ENCODE measurements around the gene ACOT6. TPM values are rescaled to one million over a fixed set of nuclear protein-coding genes. Genes with fewer than 3 reads are reported as not detected.

ACOT6 gene
- total and polyA plus RNA-seq, 2 donors (not counting 3 experiments of a cell fraction or from before 2014, with no cell fraction given): not detected

DNA sequence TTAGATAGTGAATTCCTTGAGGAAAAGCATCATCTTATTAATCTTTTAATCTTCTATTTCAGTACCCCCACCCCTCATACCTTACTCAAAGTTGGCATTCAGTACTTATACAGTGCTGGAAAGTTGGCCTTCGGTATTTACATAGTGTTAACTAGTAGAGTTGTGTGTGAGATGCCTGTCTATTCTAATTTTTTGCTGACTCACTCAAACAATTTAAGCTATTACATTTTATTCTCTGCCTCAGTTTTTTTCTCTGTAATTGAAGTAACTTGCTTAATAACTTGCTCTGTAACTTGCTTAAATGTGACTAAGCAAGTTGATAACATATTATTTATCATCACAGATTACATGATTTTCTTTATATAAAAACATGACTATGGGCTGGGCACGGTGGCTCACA, 52.8 kb downstream of the ACOT6 start:
- Histone ChIP-seq H3K4me1 (ENCODE audit: control insufficient read depth, extremely low read depth, insufficient read depth, low read length) (peaks cover 6% of the 10 kb centered on the region), H3K36me3 (ENCODE audit: control insufficient read depth in 2 of 2, extremely low read depth in 1 of 2, insufficient read depth in 2 of 2, low read length in 2 of 2) (peaks cover 0 to 3% of the 10 kb centered on the region in 2 experiments), H3K9me3 (replicated peaks; ENCODE audit: control insufficient read depth, insufficient read depth, low read length) (no peaks in the 10 kb centered on the region), H4K20me1 (replicated peaks; ENCODE audit: control insufficient read depth, extremely low read depth, insufficient read depth, low read length) (no peaks in the 10 kb centered on the region), H3K9ac (replicated peaks; ENCODE audit: extremely low read depth, insufficient read depth, low read length) (no peak overlapping the region), H2AFZ (ENCODE audit: low read depth, low read length) (no peak overlapping the region), H3K27me3 (ENCODE audit: control insufficient read depth in 2 of 2, insufficient read depth in 2 of 2, low read length in 2 of 2) (no peaks in the 10 kb centered on the region), H3K4me3 (replicated peaks in 1 of 3; ENCODE audit: insufficient read depth in 1 of 3, low read depth in 1 of 3, low read length in 3 of 3) (no peak overlapping the region), H3K27ac (ENCODE audit: insufficient read depth, low read depth, low read length) (no peak overlapping the region), H3K9me1 (replicated peaks; ENCODE audit: control insufficient read depth, extremely low read depth, insufficient read depth, low read length) (no peaks in the 10 kb centered on the region), H3K79me2 (ENCODE audit: control insufficient read depth, insufficient read depth, low read length) (no peaks in the 10 kb centered on the region), H3K4me2 (ENCODE audit: insufficient read depth, low read length) (no peak overlapping the region)
- FAIRE-seq: no peak
- dilution Hi-C loops (cut with MboI; ENCODE audit: extremely low pct_ligation_motif_present, low sequenced_read_pairs) (no loop called here), intact Hi-C loops (cut with micrococcal nuclease) (no loop called here)
- POLR2A ChIA-PET: no interaction called here
- no peak for DNase-seq (ENCODE audit: low read depth, low spot score)
- TF ChIP-seq JUN (IDR thresholded peaks at IDR 0.05; ENCODE audit: borderline replicate concordance, insufficient read depth, insufficient read length, low read depth) (no peak), POLR2AphosphoS5 (IDR thresholded peaks at IDR 0.05; ENCODE audit: insufficient read depth, low read depth, low read length) (no peak), POLR2A (IDR thresholded peaks at IDR 0.05; ENCODE audit: low read depth, low read length) (no peak), GATA2 (IDR thresholded peaks at IDR 0.05; ENCODE audit: insufficient read depth, insufficient read length, low read depth, low read length) (no peak), EZH2 (IDR thresholded peaks at IDR 0.05; ENCODE audit: borderline replicate concordance, low read depth, low read length, severe bottlenecking) (no peak), FOS (IDR thresholded peaks at IDR 0.05; ENCODE audit: borderline replicate concordance, insufficient read depth, low read length) (no peak)
- TF ChIP-seq, protein P1, sequence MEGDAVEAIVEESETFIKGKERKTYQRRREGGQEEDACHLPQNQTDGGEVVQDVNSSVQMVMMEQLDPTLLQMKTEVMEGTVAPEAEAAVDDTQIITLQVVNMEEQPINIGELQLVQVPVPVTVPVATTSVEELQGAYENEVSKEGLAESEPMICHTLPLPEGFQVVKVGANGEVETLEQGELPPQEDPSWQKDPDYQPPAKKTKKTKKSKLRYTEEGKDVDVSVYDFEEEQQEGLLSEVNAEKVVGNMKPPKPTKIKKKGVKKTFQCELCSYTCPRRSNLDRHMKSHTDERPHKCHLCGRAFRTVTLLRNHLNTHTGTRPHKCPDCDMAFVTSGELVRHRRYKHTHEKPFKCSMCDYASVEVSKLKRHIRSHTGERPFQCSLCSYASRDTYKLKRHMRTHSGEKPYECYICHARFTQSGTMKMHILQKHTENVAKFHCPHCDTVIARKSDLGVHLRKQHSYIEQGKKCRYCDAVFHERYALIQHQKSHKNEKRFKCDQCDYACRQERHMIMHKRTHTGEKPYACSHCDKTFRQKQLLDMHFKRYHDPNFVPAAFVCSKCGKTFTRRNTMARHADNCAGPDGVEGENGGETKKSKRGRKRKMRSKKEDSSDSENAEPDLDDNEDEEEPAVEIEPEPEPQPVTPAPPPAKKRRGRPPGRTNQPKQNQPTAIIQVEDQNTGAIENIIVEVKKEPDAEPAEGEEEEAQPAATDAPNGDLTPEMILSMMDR (IDR thresholded peaks at IDR 0.05; ENCODE audit: extremely low read depth in 1 of 2, insufficient read depth in 1 of 2, low read depth in 1 of 2, low read length in 2 of 2): no peak
- TF ChIP-seq, protein P2, sequence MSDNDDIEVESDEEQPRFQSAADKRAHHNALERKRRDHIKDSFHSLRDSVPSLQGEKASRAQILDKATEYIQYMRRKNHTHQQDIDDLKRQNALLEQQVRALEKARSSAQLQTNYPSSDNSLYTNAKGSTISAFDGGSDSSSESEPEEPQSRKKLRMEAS (IDR thresholded peaks at IDR 0.05; ENCODE audit: insufficient read depth, insufficient read length): no peak
- no TSS peak for BruUV-seq (replicated peaks)
- CTCF ChIA-PET: interaction anchor here (1.2 kb wide), 1 partner anchor 11 kb away, joined by 4 read pairs; no protein-coding TSS in a partner anchor

Measured in endothelial cell of umbilical vein (primary cell).